ENCODE measurements around the gene CDH4. TPM values are rescaled to one million over a fixed set of nuclear protein-coding genes. Genes with fewer than 3 reads are reported as not detected.

Gene CDH4
- total RNA-seq, 6 experiments from 2014 or later, result 5.8 to 12.8 (median 10.9) TPM

- Mint-ChIP-seq H3K4me3 (no peak overlapping the region), H3K27me3 (ENCODE audit: insufficient read depth) (peaks cover 3% of the 10 kb centered on the region), H3K27ac (no peak overlapping the region), H3K4me1 (ENCODE audit: low read depth) (peaks cover 8% of the 10 kb centered on the region; the same call in 1 of the 2 replicates), H3K9me3 (peaks cover 4% of the 10 kb centered on the region; the same call in 1 of the 2 replicates), H3K36me3 (ENCODE audit: low read depth) (no peaks in the 10 kb centered on the region; the same call in 1 of the 2 replicates)
- no peak for DNase-seq
- TF ChIP-seq CTCF (IDR thresholded peaks at IDR 0.05), result no peak
These were observed 480.6 kb downstream of the CDH4 start for GRCh38 chr20:61732511-61733210.

- Mint-ChIP-seq H3K4me3 (no peak overlapping the region), H3K27ac (no peak overlapping the region), H3K36me3 (ENCODE audit: low read depth) (no peaks in the 10 kb centered on the region; the same call in 1 of the 2 replicates), H3K4me1 (ENCODE audit: low read depth) (peaks cover 8% of the 10 kb centered on the region; the same call in 1 of the 2 replicates), H3K27me3 (ENCODE audit: insufficient read depth) (peaks cover 3% of the 10 kb centered on the region), H3K9me3 (peaks cover 4% of the 10 kb centered on the region; the same call in 1 of the 2 replicates)
- DNase-seq, result no peak
- no peak for TF ChIP-seq CTCF (IDR thresholded peaks at IDR 0.05)
These were observed 481.2 kb downstream of the CDH4 start for GRCh38 chr20:61733216-61733615.

GRCh38 chr20:61733891-61734732, 482.1 kb downstream of the CDH4 start:
- H3K4me1 Mint-ChIP-seq (ENCODE audit: low read depth), result peaks cover 8% of the 10 kb centered on the region; the same call in 1 of the 2 replicates
- no peak overlapping the region for H3K27ac Mint-ChIP-seq
- peaks cover 3% of the 10 kb centered on the region for H3K27me3 Mint-ChIP-seq (ENCODE audit: insufficient read depth)
- no peak for DNase-seq
- H3K4me3 Mint-ChIP-seq, result no peak overlapping the region
- H3K36me3 Mint-ChIP-seq (ENCODE audit: low read depth), result no peaks in the 10 kb centered on the region; the same call in 1 of the 2 replicates
- TF ChIP-seq CTCF (IDR thresholded peaks at IDR 0.05), result no peak
- H3K9me3 Mint-ChIP-seq, result peaks cover 4% of the 10 kb centered on the region; the same call in 1 of the 2 replicates

GRCh38 chr20:61734733-61735502, 482.9 kb downstream of the CDH4 start:
- DNase-seq, result no peak
- H3K36me3 Mint-ChIP-seq (ENCODE audit: low read depth), result no peaks in the 10 kb centered on the region; the same call in 1 of the 2 replicates
- no peak for TF ChIP-seq CTCF (IDR thresholded peaks at IDR 0.05)

GRCh38 chr20:61735503-61735785, 483.4 kb downstream of the CDH4 start:
- Mint-ChIP-seq H3K4me1 (ENCODE audit: low read depth) (peaks cover 8% of the 10 kb centered on the region; the same call in 1 of the 2 replicates), H3K4me3 (no peak overlapping the region), H3K9me3 (peaks cover 4% of the 10 kb centered on the region; the same call in 1 of the 2 replicates), H3K36me3 (ENCODE audit: low read depth) (no peaks in the 10 kb centered on the region; the same call in 1 of the 2 replicates), H3K27me3 (ENCODE audit: insufficient read depth) (peaks cover 3% of the 10 kb centered on the region), H3K27ac (no peak overlapping the region)
- no peak for DNase-seq
- TF ChIP-seq CTCF (IDR thresholded peaks at IDR 0.05), result no peak

More at GRCh38 chr20:61734733-61735502, 482.9 kb downstream of the CDH4 start:
- H3K27ac Mint-ChIP-seq, result no peak overlapping the region
- peaks cover 3% of the 10 kb centered on the region for H3K27me3 Mint-ChIP-seq (ENCODE audit: insufficient read depth)
- peaks cover 4% of the 10 kb centered on the region; the same call in 1 of the 2 replicates for H3K9me3 Mint-ChIP-seq
- H3K4me3 Mint-ChIP-seq, result no peak overlapping the region
- H3K4me1 Mint-ChIP-seq (ENCODE audit: low read depth), result peaks cover 8% of the 10 kb centered on the region; the same call in 1 of the 2 replicates
